ENCODE measurements around the gene KLHL41. TPM values are rescaled to one million over a fixed set of nuclear protein-coding genes. Genes with fewer than 3 reads are reported as not detected.
A peak's percentile ranks its signal among the peaks of the same experiment; 100 is the strongest.
"Not testable (repeated sequence)": the region's sequence is repeated elsewhere in the genome, so short reads cannot be mapped to it uniquely, and the experiment has no call there.

KLHL41 gene
- polyA plus RNA-seq, 1 donor = 4,199 TPM

DNA sequence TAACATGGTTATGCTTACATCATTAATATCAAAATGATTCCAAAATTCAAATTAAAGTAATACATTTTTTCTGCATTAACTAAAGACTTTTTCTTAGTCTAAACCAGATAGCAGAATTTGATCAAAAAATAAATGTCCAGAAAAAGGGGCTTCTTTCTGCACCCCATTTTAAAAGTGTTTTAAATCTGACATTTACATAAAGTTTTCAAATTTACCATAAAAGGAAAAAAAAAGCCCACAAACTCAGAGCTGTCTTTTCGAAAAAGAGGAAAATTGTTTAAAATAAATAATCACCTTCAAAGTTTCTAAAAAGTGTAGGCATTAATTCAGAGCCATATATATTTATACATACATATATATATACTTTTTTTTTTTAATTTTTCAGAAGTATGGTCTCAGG lies 62.7 kb downstream of the KLHL41 start:
- no peak for DNase-seq (ENCODE audit: low read depth)

DNA sequence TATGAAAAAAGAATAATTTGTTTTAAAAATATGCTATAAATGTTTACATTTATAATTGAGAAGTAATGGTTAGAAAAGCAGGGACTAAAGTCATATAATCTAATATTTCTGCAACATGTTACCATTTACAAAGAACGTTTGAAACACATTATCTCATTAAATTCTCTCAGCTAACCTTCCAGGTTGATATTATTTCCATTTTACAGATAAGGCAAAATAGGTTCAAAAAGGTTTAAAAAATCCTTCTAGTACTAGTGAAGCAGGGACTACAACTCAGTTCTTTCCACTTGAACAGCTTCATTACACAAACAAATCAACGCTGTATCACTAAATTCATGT lies 63.3 kb downstream of the KLHL41 start:
- DNase-seq (ENCODE audit: low read depth) = no peak

DNA sequence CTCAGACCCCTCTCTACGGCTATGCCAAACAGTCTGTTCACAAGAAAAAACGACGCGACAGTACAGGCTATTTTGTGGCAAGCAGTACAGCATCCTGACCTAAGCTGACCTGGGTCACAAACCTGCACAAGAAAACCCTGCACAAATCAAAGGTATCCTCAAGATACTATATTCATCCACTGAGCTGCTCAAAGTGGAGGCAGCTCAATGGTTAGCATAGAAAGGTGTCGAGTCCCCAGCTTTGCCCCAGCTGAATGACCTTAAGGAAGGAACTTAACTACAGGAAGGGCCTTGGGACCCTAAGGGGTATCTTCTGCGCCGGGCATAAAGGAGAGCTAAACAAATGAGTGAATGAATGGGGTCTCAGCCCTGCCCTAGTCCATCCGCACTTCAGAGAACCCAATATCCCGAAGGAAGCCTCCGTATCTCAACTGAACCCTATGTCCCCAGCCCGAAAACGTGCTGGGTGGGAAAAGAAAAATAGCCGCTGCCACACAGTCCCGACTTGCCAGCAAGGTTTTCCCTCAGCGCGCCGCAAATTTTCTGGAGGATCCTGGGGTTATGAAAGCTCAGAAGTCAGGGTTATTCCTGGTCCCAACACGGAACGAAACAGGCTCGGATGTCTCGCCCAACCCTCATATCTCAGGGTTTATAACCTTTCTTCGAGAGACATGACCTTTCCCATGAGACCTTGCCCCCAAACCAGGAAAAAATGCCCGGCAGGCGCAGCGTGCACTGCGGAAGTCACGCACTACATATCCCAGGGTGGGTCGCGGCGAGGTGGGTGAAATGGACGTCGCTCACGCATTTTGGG lies 63.9 kb downstream of the KLHL41 start, which contains the start of gene FASTKD1:
Gene FASTKD1 (minus strand): TSS at position 706 of the 814 bp plus-strand sequence. CDS start 1,836 bp downstream, outside the sequence.
- peak; percentile 81 for DNase-seq (ENCODE audit: low read depth)

DNA sequence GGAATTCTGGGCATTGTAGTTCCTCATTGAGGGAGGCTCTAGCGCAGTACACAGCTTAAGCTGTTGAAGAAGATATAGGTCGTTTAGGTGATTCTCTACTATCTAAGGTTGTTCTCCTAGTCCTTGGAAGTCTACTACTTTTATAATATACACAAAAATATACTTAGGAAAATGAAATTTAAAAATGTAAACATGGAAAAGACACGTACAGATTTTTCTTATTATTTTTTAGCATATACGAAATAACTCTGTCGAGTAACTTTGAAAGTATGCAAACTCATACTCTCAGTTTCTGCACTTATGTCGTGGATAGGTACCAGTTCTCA lies 64.4 kb downstream of the KLHL41 start:
- DNase-seq (ENCODE audit: low read depth) = no peak

DNA sequence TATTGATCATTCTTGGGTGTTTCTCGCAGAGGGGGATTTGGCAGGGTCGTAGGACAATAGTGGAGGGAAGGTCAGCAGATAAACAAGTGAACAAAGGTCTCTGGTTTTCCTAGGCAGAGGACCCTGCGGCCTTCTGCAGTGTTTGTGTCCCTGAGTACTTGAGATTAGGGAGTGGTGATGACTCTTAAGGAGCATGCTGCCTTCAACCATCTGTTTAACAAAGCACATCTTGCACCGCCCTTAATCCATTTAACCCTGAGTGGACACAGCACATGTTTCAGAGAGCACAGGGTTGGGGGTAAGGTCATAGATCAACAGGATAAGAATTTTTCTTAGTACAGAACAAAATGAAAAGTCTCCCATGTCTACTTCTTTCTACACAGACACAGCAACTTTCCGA lies 65.0 kb downstream of the KLHL41 start:
- not testable (repeated sequence) for DNase-seq (ENCODE audit: low read depth)

DNA sequence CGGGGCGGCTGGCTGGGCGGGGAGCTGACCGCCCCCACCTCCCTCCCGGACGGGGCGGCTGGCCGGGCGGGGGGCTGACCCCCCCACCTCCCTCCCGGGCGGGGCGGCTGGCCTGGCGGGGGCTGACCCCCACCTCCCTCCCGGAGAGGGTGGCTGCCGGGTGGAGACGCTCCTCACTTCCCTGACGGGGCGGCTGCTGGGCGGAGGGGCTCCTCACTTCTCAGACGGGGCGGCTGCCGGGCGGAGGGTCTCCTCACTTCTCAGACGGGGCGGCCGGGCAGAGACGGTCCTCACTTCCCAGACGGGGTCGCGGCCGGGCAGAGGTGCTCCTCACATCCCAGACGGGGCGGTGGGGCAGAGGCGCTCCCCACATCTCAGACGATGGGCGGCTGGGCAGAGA lies 65.8 kb downstream of the KLHL41 start:
- not testable (repeated sequence) for DNase-seq (ENCODE audit: low read depth)

Other genes starting within 250 kb of the KLHL41 start
- 0.01 TPM for gene LRP2, start 147.2 kb upstream of the KLHL41 start, polyA plus RNA-seq (ENCODE audit: insufficient read length)
- 6.7 TPM for gene BBS5, start 30.2 kb upstream of the KLHL41 start, polyA plus RNA-seq (ENCODE audit: insufficient read length)
- gene FASTKD1, start 64.2 kb downstream of the KLHL41 start, polyA plus RNA-seq (ENCODE audit: insufficient read length) = 30.0 TPM
- gene PPIG, start 74.6 kb downstream of the KLHL41 start, polyA plus RNA-seq (ENCODE audit: insufficient read length) = 50.7 TPM
- gene CFAP210, start 184.7 kb downstream of the KLHL41 start, polyA plus RNA-seq (ENCODE audit: insufficient read length) = 0.33 TPM
- 3.5 TPM for gene PHOSPHO2, start 184.8 kb downstream of the KLHL41 start, polyA plus RNA-seq (ENCODE audit: insufficient read length)
- gene KLHL23, start 224.1 kb downstream of the KLHL41 start, polyA plus RNA-seq (ENCODE audit: insufficient read length) = 37.0 TPM